Keratinocyte (primary cell): ENCODE data around the gene BOK.

Experiments used
- EZH2 ChIP-seq: IDR thresholded peaks from one replicate; pipeline ENCODE4 v1.6.1; 2012; ENCODE audit warnings: inconsistent platforms, mild to moderate bottlenecking, low read length, moderate library complexity
- TF ChIP-seq, protein P1 (sequence below), 3 experiments: IDR thresholded peaks in 1 of 3; conservative IDR thresholded peaks in 1 of 3; optimal IDR thresholded peaks in 1 of 3; 2 replicates in 2 of 3; 3 replicates in 1 of 3; pipeline versions ENCODE3 to v1.5.1; 2011; ENCODE audit warnings: low read length in 3 of 3, mild to moderate bottlenecking in 3 of 3, moderate library complexity in 2 of 3, control low read depth in 1 of 3, inconsistent platforms in 1 of 3; ENCODE audit not compliant: insufficient read depth in 2 of 3; ENCODE audit errors: extremely low read depth in 1 of 3

DNA sequence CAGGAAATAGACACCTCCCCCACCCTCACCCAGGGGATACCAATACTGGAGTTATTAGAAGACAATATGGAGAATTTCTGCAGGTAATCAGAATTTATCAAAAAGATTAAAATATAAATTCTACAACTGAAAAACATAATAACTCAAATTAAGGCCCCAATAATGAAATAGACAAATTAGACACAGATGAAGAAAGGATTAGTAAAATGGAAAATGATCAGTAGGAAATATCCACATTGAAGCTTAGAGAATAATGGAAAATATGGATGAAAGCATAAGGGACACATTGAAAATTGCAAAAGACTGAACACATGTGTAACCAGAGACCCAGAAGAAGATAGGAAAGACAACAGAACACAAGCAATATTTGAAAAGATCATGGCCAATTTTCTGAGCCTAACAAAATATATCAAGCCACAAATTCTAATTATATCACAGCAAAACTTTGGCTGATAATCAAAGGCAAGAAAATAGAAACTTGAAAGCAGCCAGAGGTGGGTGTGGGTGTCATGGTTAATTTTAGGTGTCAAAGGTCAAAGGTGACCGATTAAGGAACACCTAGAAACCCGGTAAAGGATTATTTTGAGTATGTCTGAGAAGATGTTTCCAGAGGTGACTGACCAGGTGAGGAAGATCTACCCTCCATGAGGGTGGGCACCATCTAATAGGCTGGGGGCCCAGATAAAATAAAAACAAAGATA lies 28.2 kb downstream of the BOK start:
- TF ChIP-seq, protein P1, sequence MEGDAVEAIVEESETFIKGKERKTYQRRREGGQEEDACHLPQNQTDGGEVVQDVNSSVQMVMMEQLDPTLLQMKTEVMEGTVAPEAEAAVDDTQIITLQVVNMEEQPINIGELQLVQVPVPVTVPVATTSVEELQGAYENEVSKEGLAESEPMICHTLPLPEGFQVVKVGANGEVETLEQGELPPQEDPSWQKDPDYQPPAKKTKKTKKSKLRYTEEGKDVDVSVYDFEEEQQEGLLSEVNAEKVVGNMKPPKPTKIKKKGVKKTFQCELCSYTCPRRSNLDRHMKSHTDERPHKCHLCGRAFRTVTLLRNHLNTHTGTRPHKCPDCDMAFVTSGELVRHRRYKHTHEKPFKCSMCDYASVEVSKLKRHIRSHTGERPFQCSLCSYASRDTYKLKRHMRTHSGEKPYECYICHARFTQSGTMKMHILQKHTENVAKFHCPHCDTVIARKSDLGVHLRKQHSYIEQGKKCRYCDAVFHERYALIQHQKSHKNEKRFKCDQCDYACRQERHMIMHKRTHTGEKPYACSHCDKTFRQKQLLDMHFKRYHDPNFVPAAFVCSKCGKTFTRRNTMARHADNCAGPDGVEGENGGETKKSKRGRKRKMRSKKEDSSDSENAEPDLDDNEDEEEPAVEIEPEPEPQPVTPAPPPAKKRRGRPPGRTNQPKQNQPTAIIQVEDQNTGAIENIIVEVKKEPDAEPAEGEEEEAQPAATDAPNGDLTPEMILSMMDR (optimal IDR thresholded peaks at IDR 0.05 in 1 of 3, IDR thresholded peaks at IDR 0.05 in 1 of 3, conservative IDR thresholded peaks at IDR 0.05 in 1 of 3; ENCODE audit: extremely low read depth in 1 of 3, insufficient read depth in 2 of 3, low read length in 3 of 3): no peak
- no peak for TF ChIP-seq EZH2
